Uterus (tissue), 4 donors: ENCODE measurements around the gene QDPR. TPM values are rescaled to one million over a fixed set of nuclear protein-coding genes. Genes with fewer than 3 reads are reported as not detected.

ENCODE experiments used
- DNase-seq, 2 donors: peaks; one replicate each; pipeline ENCODE4 v3.0.0-alpha.2; 2019 to 2020
- H3K27ac ChIP-seq, 2 donors: fragments of 200-600 bp; sonication (generic); 1 replicate in 1 of 2; 2 replicates in 1 of 2; pipeline ENCODE4 v1.5.1; 2016 to 2018
- H3K27me3 ChIP-seq, 2 donors: fragments of 200-600 bp; sonication (generic); one replicate each; pipeline ENCODE4 v1.5.1; 2018 to 2019; ENCODE audit warnings: control low read depth in 1 of 2
- H3K36me3 ChIP-seq, 2 donors: fragments of 200-600 bp; sonication (generic); one replicate each; pipeline ENCODE4 v1.5.1; 2019; ENCODE audit warnings: control low read depth in 1 of 2
- H3K4me1 ChIP-seq, 2 donors: fragments of 200-600 bp; sonication (generic); one replicate each; pipeline ENCODE4 v1.5.1; 2018 to 2019; ENCODE audit warnings: control low read depth in 1 of 2
- H3K4me3 ChIP-seq, 2 donors: fragments of 200-600 bp; sonication (generic); 1 replicate in 1 of 2; 2 replicates in 1 of 2; pipeline ENCODE4 v1.5.1; 2018 to 2019; ENCODE audit warnings: mild to moderate bottlenecking in 1 of 2
- H3K9me3 ChIP-seq, 2 donors: fragments of 200-600 bp; sonication (generic); one replicate each; pipeline ENCODE4 v1.5.1; 2019; ENCODE audit warnings: control low read depth in 1 of 2
- CTCF ChIP-seq, 4 experiments: fragments of 200-600 bp in 2 of 4; fragments of 450-650 bp in 2 of 4; sonication (generic) in 2 of 4; IDR thresholded peaks; one replicate each; pipeline ENCODE4 v1.5.1; 2016 to 2019; ENCODE audit warnings: antibody characterized with exemption in 4 of 4, mild to moderate bottlenecking in 2 of 4, moderate library complexity in 1 of 4
- POLR2A ChIP-seq, 2 donors: fragments of 450-650 bp; IDR thresholded peaks; one replicate each; pipeline ENCODE4 v1.6.1; 2016; ENCODE audit warnings: antibody characterized with exemption in 2 of 2, mild to moderate bottlenecking in 1 of 2, moderate library complexity in 1 of 2
- intact Hi-C: fragments of 100-400 bp; cut with DNase I; formaldehyde crosslinking; loops from one replicate; pipeline ENCODE4 v1.15.1; 2023; ENCODE audit warnings: low total_unique reads
- total RNA-seq, 4 donors: library from RNA; depleted of rRNA in 3 of 4; stranded (reverse); fragments of >200 nt in 3 of 4; gene quantifications; one replicate each; pipeline versions ENCODE4 v1.1.0 to v1.2.4, GENCODE V29; 2014 to 2023
- donor health status: DM: yes; HTN: yes; CAD: no.

QDPR gene
- total RNA-seq, 4 donors from 2014 or later: 2.3 to 48.5 (median 16.5) TPM

- intact Hi-C loops: no loop called here
- peak overlapping the region in 1 of 2 donors; percentile 20 for H3K27ac ChIP-seq
- peak; percentile 22 to 33 for DNase-seq
- no peaks in the 10 kb centered on the region for H3K36me3 ChIP-seq
- H3K9me3 ChIP-seq: no peaks in the 10 kb centered on the region
- no peaks in the 10 kb centered on the region for H3K27me3 ChIP-seq
- no peak overlapping the region for H3K4me3 ChIP-seq
- TF ChIP-seq POLR2A (IDR thresholded peaks at IDR 0.05): no peak
- no peak for TF ChIP-seq CTCF (IDR thresholded peaks at IDR 0.05)
- H3K4me1 ChIP-seq: no peaks in the 10 kb centered on the region
Measured at GRCh38 chr4:17494258-17495190, 17.4 kb downstream of the QDPR start.

GRCh38 chr4:17493619-17494018, 18.3 kb downstream of the QDPR start:
- H3K36me3 ChIP-seq: no peaks in the 10 kb centered on the region
- TF ChIP-seq CTCF (IDR thresholded peaks at IDR 0.05): no peak
- TF ChIP-seq POLR2A (IDR thresholded peaks at IDR 0.05): no peak
- no peak for DNase-seq

GRCh38 chr4:17492876-17493275, 19.0 kb downstream of the QDPR start:
- no peak for DNase-seq
- H3K27ac ChIP-seq: no peak overlapping the region
- H3K27me3 ChIP-seq: no peaks in the 10 kb centered on the region
- TF ChIP-seq POLR2A (IDR thresholded peaks at IDR 0.05) (no peak), CTCF (IDR thresholded peaks at IDR 0.05) (no peak)
- no peaks in the 10 kb centered on the region for H3K9me3 ChIP-seq
- no peak overlapping the region for H3K4me3 ChIP-seq
- no peaks in the 10 kb centered on the region for H3K36me3 ChIP-seq
- H3K4me1 ChIP-seq: no peaks in the 10 kb centered on the region
- intact Hi-C loops: no loop called here

More at GRCh38 chr4:17493619-17494018, 18.3 kb downstream of the QDPR start:
- H3K4me3 ChIP-seq: no peak overlapping the region
- no peaks in the 10 kb centered on the region for H3K4me1 ChIP-seq
- H3K27me3 ChIP-seq: no peaks in the 10 kb centered on the region
- H3K27ac ChIP-seq: no peak overlapping the region
- intact Hi-C loops: no loop called here
- no peaks in the 10 kb centered on the region for H3K9me3 ChIP-seq

GRCh38 chr4:17492058-17492741, 19.7 kb downstream of the QDPR start:
- intact Hi-C loops: no loop called here
- H3K36me3 ChIP-seq: no peaks in the 10 kb centered on the region
- TF ChIP-seq CTCF (IDR thresholded peaks at IDR 0.05): no peak
- TF ChIP-seq POLR2A (IDR thresholded peaks at IDR 0.05): no peak
- peak in 1 of 2 donors; percentile 23 for DNase-seq
- H3K4me1 ChIP-seq: no peaks in the 10 kb centered on the region
- H3K9me3 ChIP-seq: no peaks in the 10 kb centered on the region
- no peak overlapping the region for H3K27ac ChIP-seq
- H3K27me3 ChIP-seq: no peaks in the 10 kb centered on the region
- no peak overlapping the region for H3K4me3 ChIP-seq

GRCh38 chr4:17491196-17491595, 20.7 kb downstream of the QDPR start:
- no peak for TF ChIP-seq CTCF (IDR thresholded peaks at IDR 0.05)
- no peak for TF ChIP-seq POLR2A (IDR thresholded peaks at IDR 0.05)

More at GRCh38 chr4:17491196-17491595, 20.7 kb downstream of the QDPR start:
- intact Hi-C loops: no loop called here
- H3K27me3 ChIP-seq: no peaks in the 10 kb centered on the region
- H3K4me3 ChIP-seq: no peak overlapping the region
- H3K36me3 ChIP-seq: no peaks in the 10 kb centered on the region
- no peaks in the 10 kb centered on the region for H3K9me3 ChIP-seq
- H3K27ac ChIP-seq: no peak overlapping the region
- H3K4me1 ChIP-seq: no peaks in the 10 kb centered on the region
- DNase-seq: no peak
